ENCODE results near the gene TMEM53.

The TMEM53 gene

GRCh38 chr1:44628962-44629756 lies 45.1 kb downstream of the TMEM53 start:
- peak; percentile 97 for DNase-seq (ENCODE audit: low read depth)

DNA sequence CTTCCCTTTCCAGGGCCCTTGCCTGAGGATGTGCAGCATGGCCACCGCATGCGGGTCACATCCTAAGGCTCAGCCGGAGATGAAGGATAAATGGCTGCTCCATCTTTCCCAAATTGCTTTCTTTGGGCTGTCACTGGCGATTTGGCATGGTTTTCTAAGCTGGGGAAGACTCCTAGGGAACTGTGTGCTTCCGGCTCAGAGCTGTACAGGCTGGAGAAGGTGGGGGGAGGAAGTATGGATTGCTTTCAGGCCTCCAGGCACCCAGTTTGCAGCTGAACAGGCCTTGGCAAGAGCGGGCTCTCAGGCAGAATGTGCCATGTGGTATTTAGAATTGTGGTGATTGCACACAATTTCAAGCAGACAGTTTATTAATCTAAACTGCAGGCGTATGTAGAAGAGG lies 48.9 kb downstream of the TMEM53 start:
- DNase-seq (ENCODE audit: low read depth), result no peak

GRCh38 chr1:44624268-44624901 lies 49.9 kb downstream of the TMEM53 start:
- no peak for DNase-seq (ENCODE audit: low read depth)

- peak; percentile 77 for DNase-seq (ENCODE audit: low read depth)
Measured at GRCh38 chr1:44621841-44622286, 52.4 kb downstream of the TMEM53 start.

GRCh38 chr1:44620072-44620471 lies 54.2 kb downstream of the TMEM53 start:
- no peak for DNase-seq (ENCODE audit: low read depth)

DNA sequence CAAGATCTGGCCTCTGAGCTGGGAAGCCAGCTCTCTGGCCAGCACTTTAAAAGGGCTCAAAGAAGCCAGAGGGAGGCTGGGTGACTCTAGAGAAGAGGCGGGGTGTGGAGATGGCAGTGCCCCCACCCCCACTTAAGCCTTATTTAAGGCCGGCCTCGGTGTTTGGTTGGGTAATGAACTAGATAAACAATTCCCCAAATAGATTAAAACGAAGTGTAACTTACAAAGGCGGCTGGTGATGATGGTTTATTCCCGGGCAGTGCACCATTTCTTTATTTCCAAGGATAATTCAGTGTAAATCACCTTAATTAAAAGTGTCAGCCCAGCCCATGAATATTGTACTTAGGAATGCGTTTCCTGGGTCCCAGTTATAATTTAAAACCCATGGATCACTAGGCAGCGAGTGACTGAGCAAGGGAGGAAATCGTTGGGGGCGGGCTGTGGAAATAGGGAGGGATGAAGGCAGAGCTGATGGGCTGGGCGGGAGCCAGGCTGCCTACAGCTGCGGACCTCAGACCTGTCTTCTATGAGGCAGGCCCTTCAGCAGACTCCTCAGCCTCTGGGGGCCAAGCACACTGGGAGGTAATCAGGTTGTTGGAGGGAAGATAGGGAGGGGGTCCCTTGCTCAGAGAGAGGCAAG lies 54.9 kb downstream of the TMEM53 start:
- peak; percentile 92 for DNase-seq (ENCODE audit: low read depth)

- no peak for DNase-seq (ENCODE audit: low read depth)
Measured at GRCh38 chr1:44617703-44618029, 56.6 kb downstream of the TMEM53 start.

GRCh38 chr1:44616991-44617702 lies 57.1 kb downstream of the TMEM53 start:
- peak; percentile 89 for DNase-seq (ENCODE audit: low read depth)

DNA sequence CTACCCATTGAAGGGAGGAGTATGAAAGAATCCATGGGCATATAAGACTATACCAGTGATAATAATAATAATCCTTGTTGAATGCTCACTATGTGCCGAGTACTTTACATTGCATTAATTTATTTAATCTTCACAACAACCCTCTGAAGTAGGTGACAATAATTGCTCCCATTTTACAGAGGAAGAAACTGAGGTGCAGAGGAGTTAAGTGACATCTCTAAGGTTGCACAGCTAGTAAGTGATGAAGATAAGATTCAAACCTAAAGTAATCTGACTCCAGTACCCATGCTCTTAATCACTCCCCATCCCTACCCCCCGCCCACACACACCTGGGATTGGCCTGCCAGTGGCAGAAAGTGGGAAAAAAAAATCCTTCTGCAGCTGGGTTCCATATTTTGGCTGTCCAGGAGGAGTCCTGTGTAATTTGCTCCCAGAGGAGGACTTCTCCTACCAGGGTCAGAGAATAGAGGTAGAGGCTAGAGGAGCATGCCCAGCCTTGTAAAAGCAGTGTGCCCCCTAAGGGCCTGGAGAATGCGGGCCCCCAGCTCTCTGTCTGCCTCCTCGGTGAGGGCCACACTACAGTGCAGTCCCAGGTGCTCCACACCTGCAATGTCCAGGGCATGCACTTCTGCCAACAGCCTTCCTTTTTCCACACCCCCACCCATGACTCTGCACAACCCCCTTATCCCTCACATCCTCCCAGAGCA lies 57.8 kb downstream of the TMEM53 start:
- DNase-seq (ENCODE audit: low read depth), result no peak

DNA sequence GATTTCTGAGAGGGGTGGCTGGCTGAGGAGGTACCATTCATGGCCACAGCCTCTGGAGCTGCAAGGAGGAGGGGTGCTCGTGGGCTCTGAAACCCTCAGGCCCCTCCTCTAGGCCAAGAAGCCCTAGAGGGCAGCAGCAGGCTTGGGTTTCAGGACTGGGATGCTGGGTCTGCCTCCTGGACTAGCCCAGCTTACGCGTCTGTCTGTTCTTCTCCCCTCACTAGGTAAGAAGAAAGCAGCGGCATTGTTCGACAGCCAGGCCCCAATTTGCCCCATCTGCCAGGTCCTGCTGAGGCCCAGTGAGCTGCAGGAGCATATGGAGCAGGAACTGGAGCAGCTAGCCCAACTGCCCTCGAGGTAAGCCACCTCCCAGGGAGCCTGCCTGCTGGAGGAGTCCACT lies 60.3 kb downstream of the TMEM53 start:
- no peak for DNase-seq (ENCODE audit: low read depth)

DNA sequence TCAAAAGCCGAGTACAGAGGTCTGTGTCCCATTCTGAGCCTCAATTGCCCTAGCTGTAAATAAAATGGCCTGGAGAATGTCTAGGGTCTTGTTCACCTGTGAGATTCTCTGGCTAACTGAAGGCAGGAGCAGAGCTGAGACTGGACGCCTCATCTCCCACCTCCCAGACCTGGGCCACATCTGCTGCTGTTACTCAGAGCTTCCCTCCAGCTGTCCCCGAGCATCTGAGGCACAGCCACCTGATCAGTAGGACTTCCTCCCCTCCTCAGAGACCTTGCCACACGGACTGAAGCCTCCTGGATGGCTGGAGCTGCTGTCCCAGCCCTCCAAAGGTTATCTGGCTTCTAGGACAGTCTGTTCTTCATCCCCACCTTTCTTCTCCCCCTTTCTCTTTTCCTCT lies 62.4 kb downstream of the TMEM53 start:
- DNase-seq (ENCODE audit: low read depth), result no peak

- no peak for DNase-seq (ENCODE audit: low read depth)
Measured at GRCh38 chr1:44611419-44611818, 62.9 kb downstream of the TMEM53 start.

GRCh38 chr1:44610527-44611148 lies 63.6 kb downstream of the TMEM53 start:
- no peak for DNase-seq (ENCODE audit: low read depth)

DNA sequence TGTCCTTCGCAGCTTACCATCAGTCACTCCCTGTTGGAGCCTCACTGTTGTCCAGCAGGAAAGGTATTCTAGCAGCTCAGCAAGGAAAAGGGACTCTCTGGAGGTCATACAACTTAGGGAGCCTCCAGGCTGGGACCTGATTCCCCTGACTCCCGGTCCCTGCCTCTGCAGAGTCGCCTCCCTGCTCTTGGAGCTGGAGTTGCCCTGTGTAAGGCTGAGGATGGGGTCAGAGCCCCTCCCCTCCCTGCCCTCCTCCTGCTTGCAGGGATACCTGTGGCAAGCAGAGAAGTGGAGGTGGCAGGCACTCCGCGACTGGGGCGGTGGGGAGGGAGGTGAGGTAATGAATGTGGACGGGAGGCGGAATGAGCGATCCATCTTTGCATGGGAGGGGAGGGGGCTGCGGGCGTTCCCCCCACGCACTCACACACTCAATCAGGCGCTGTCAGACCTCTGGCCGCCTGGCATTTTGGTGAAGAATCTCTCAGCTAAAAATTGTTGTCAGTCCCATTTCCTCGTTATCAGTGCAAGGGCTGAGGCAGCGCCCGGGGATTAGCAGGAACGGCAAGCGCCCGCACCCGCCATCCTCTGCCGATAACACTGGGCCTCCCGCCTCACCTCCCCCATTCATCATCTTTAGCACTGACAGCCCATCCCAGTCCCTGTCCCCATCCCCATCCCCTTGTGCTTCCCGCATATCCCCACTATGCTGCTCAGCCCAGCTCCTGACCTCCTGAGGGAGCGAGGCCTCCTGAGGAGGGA lies 64.3 kb downstream of the TMEM53 start:
- no peak for DNase-seq (ENCODE audit: low read depth)

- DNase-seq (ENCODE audit: low read depth), result peak; percentile 76
Measured at GRCh38 chr1:44609412-44609767, 64.9 kb downstream of the TMEM53 start.

DNA sequence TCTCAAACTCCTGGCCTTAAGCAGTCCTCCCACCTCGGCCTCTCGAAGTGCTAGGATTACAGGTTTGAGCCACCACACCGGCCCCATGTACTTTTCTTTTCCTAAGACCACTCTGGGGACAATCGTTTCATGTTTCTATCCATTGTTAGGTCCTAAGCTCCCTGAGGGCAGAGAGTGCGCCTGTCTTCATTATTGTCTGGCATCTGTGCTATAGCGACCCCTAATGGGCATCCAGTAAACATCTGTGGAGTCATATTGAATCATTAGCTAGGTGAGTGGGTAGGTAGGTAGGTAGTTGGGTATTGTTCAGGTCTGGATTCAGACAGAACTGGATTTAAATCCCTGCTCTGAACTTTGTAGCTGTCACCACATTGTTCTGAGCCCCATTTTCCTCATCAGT lies 66.1 kb downstream of the TMEM53 start:
- no peak for DNase-seq (ENCODE audit: low read depth)

DNA sequence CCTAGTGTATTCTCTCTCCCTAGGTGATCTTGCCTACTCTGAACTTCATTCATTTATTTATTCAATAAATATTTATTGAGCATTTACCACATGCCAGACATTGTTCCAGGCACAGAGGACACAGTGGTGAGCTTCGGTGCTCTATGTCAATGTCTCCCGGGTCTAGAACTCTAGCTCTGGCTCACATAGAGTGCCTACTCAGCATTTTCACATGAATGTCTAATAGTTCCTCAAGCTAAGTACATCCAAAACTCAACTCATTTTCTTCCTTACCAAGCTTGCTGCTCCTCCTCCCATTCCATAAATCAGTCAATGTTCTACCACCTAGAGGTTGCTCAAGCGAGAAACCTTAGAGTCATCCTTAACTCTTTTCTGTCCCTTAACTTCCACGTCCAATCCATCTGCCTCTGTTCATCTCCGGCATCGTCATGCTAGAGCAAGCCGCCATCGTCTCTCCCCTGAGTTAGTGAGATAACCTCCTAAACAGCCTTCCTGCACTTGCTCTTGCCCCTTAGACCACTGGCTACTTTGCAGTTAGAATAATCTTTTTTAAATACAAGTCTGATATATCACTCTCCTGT lies 67.5 kb downstream of the TMEM53 start:
- DNase-seq (ENCODE audit: low read depth), result no peak

DNA sequence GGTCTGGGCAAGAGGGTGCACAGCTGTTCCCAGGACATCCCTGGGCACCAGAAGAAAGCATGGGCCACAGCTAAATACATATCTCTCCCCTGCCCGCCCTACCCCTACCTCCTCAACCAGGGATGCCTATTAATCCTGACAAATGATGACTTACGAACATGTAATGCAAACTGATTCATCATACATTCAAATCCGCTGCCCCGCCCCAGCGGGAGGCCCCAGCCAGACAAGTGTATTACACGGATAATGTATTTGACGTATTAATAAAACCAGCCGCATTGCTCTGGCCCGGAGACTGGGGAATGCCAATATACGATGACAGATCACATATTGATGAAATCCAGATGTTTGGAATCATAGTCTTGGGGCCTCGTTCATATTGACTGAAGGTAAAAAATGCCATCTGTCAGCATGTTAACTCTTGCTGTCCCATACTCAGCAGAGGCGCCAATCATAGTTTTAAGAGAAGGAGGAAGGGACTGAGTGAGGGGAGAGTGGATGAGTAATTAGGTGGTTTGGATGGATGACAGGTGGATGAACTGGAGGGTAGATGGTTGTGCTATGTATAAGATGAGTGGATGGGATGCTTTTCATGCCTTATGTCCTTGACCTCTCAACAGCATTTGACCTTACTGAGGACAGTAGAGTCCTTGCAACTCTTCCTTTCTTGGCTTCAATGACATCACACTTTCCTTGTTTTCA lies 68.2 kb downstream of the TMEM53 start:
- peak; percentile 87 for DNase-seq (ENCODE audit: low read depth)

GRCh38 chr1:44604157-44604955 lies 69.9 kb downstream of the TMEM53 start:
- DNase-seq (ENCODE audit: low read depth), result no peak
